Calu3 (cell line): ENCODE data around the gene PTPRC. TPM values are rescaled to one million over a fixed set of nuclear protein-coding genes. Genes with fewer than 3 reads are reported as not detected.

Source experiments
- BruUV-seq: library from RNA; stranded (reverse); fragments of 400-500 nt; replicated peaks from 2 replicates; lab custom pipeline; 2021; lab: Mats Ljungman, UMichigan
- CTCF ChIA-PET: fragments of 300-600 bp; sonication (Branson Sonifier 250); formaldehyde crosslinking; loops from one replicate; lab custom pipeline; 2022; ENCODE audit warnings: antibody characterized with exemption; lab: Charles Lee
- DNase-seq: peaks from one replicate; pipeline ENCODE4 v3.0.0; 2022
- H3K27ac Mint-ChIP-seq: one replicate; pipeline ENCODE4 v1.8.0; 2022; ENCODE audit warnings: mixed read lengths; ENCODE audit not compliant: unreplicated experiment
- H3K27me3 Mint-ChIP-seq: one replicate; pipeline ENCODE4 v1.8.0; 2022; ENCODE audit warnings: mixed read lengths; ENCODE audit not compliant: unreplicated experiment
- H3K36me3 Mint-ChIP-seq: one replicate; pipeline ENCODE4 v1.8.0; 2022; ENCODE audit warnings: mild to moderate bottlenecking, moderate library complexity, mixed read lengths; ENCODE audit not compliant: insufficient read depth, unreplicated experiment
- H3K4me1 Mint-ChIP-seq: one replicate; pipeline ENCODE4 v1.8.0; 2022; ENCODE audit warnings: mild to moderate bottlenecking, low read depth, mixed read lengths; ENCODE audit not compliant: unreplicated experiment
- H3K4me3 Mint-ChIP-seq: one replicate; pipeline ENCODE4 v1.8.0; 2022; ENCODE audit warnings: mild to moderate bottlenecking, low read depth, moderate library complexity, mixed read lengths; ENCODE audit not compliant: unreplicated experiment
- H3K9me3 Mint-ChIP-seq: one replicate; pipeline ENCODE4 v1.8.0; 2022; ENCODE audit warnings: low read depth, mixed read lengths; ENCODE audit not compliant: unreplicated experiment
- CTCF ChIP-seq: fragments of 200-600 bp; IDR thresholded peaks from one replicate; pipeline ENCODE4 v1.8.0; 2022; ENCODE audit warnings: antibody characterized with exemption; ENCODE audit not compliant: unreplicated experiment
- intact Hi-C: fragments of 100-400 bp; cut with micrococcal nuclease; formaldehyde crosslinking; loops from one replicate; pipeline ENCODE4 v1.10.0; 2022; ENCODE audit not compliant: unreplicated experiment
- total RNA-seq: library from RNA; stranded (reverse); gene quantifications from 2 replicates; pipeline ENCODE4 v1.2.3, GENCODE V29; 2022

The PTPRC gene
- total RNA-seq, 1 experiment from 2014 or later = not detected

- H3K9me3 Mint-ChIP-seq = no peaks in the 10 kb centered on the region
- BruUV-seq = no TSS peak
- no peak overlapping the region for H3K27ac Mint-ChIP-seq
- no peak overlapping the region for H3K4me3 Mint-ChIP-seq
- H3K36me3 Mint-ChIP-seq = no peaks in the 10 kb centered on the region
- H3K27me3 Mint-ChIP-seq = no peaks in the 10 kb centered on the region
- TF ChIP-seq CTCF = no peak
- intact Hi-C loops = no loop called here
- CTCF ChIA-PET = interaction anchor here (0.7 kb wide), 1 partner anchor 360 kb away, joined by 3 read pairs; no protein-coding TSS in a partner anchor
- DNase-seq = no peak
- no peaks in the 10 kb centered on the region for H3K4me1 Mint-ChIP-seq
These were observed 16.8 kb upstream of the PTPRC start for GRCh38 chr1:198622001-198622400.

- H3K27me3 Mint-ChIP-seq = no peaks in the 10 kb centered on the region
- DNase-seq = no peak
- no peaks in the 10 kb centered on the region for H3K9me3 Mint-ChIP-seq
- intact Hi-C loops = no loop called here
- no peaks in the 10 kb centered on the region for H3K4me1 Mint-ChIP-seq
- no peak overlapping the region for H3K27ac Mint-ChIP-seq
- H3K36me3 Mint-ChIP-seq = no peaks in the 10 kb centered on the region
- no peak overlapping the region for H3K4me3 Mint-ChIP-seq
- BruUV-seq = no TSS peak
- CTCF ChIA-PET = interaction anchor here (0.5 kb wide), 1 partner anchor 1044 kb away, joined by 6 read pairs; no protein-coding TSS in a partner anchor
- no peak for TF ChIP-seq CTCF
These were observed 14.8 kb upstream of the PTPRC start for GRCh38 chr1:198623752-198624647.

GRCh38 chr1:198624648-198624980 is 14.2 kb upstream of the PTPRC start:
- no peaks in the 10 kb centered on the region for H3K36me3 Mint-ChIP-seq
- DNase-seq = no peak
- no peak overlapping the region for H3K27ac Mint-ChIP-seq
- CTCF ChIA-PET = no interaction called here
- intact Hi-C loops = no loop called here
- H3K27me3 Mint-ChIP-seq = no peaks in the 10 kb centered on the region
- no TSS peak for BruUV-seq
- H3K9me3 Mint-ChIP-seq = no peaks in the 10 kb centered on the region
- no peaks in the 10 kb centered on the region for H3K4me1 Mint-ChIP-seq
- no peak for TF ChIP-seq CTCF
- no peak overlapping the region for H3K4me3 Mint-ChIP-seq

DNA sequence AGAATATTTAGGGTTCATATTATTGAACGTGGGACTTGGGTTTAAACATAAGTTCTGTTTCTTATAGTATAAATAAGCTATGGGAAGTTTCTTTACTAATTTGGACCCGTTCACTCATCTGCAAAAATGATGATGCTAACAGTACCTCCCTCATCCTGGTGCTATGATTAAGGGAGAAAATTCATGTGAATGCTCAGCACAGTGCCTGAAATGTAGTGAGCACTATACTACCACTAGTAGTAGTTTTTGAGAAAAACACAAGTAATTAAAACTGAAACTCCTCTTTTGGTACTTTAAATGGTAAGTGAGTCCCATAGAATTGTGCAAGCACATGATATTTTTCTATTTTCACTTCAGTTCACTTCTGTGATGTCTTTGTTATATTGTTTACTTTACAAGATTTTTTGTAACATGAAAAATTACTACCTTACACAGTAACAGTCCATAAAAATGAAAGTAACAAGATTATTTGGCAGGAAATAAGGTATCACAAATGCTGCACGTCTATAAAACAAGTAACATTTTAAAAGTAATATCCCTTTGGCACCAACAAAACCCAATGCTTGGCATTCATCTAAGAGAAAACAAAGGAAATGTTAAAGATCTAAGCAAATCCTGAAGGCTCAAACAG is 11.3 kb upstream of the PTPRC start:
- Mint-ChIP-seq H3K27ac (no peak overlapping the region), H3K36me3 (no peaks in the 10 kb centered on the region), H3K4me3 (no peak overlapping the region), H3K4me1 (no peaks in the 10 kb centered on the region), H3K27me3 (no peaks in the 10 kb centered on the region), H3K9me3 (no peaks in the 10 kb centered on the region)
- DNase-seq = no peak
- CTCF ChIA-PET = no interaction called here
- no peak for TF ChIP-seq CTCF
- no TSS peak for BruUV-seq
- intact Hi-C loops = no loop called here
